OCI-LY1 (cell line): Measurements from ENCODE around the gene SYCE3.
"Not testable (repeated sequence)": the region's sequence is repeated elsewhere in the genome, so short reads cannot be mapped to it uniquely, and the experiment has no call there.

Source experiments
- H2AFZ ChIP-seq: fragments of 200-600 bp; sonication (generic), shearing (Covaris generic); 2 replicates; pipeline ENCODE4 v1.6.0; 2014; ENCODE audit warnings: antibody characterized with exemption, mild to moderate bottlenecking, low read length
- H3F3A ChIP-seq: fragments of 200-600 bp; sonication (generic), shearing (Covaris generic); 2 replicates; pipeline ENCODE4 v1.6.0; 2014; ENCODE audit warnings: mild to moderate bottlenecking, antibody characterized with exemption, low read length, moderate library complexity; ENCODE audit not compliant: insufficient read depth
- H3K27ac ChIP-seq: fragments of 200-600 bp; sonication (generic); 2 replicates; pipeline ENCODE4 v1.5.1; 2014; ENCODE audit warnings: low read length, mixed run types, mild to moderate bottlenecking, low read depth; ENCODE audit not compliant: poor library complexity, severe bottlenecking
- H3K27me3 ChIP-seq: fragments of 200-600 bp; sonication (generic); 2 replicates; pipeline ENCODE4 v1.6.0; 2014; ENCODE audit warnings: antibody characterized with exemption, mild to moderate bottlenecking, low read length, moderate library complexity; ENCODE audit not compliant: insufficient read depth
- H3K36me3 ChIP-seq: fragments of 200-600 bp; sonication (generic); 2 replicates; pipeline ENCODE4 v1.6.1; 2014; ENCODE audit warnings: mild to moderate bottlenecking, antibody characterized with exemption, low read length, moderate library complexity, mixed read lengths; ENCODE audit not compliant: insufficient read depth
- H3K4me1 ChIP-seq: fragments of 200-600 bp; sonication (generic); 2 replicates; pipeline ENCODE4 v1.5.1; 2014; ENCODE audit warnings: mild to moderate bottlenecking, low read length, moderate library complexity; ENCODE audit not compliant: insufficient read depth, severe bottlenecking
- H3K4me2 ChIP-seq: fragments of 200-600 bp; sonication (generic), shearing (Covaris generic); 2 replicates; pipeline ENCODE4 v1.6.1; 2014; ENCODE audit warnings: low read length
- H3K4me3 ChIP-seq: fragments of 200-600 bp; sonication (generic); 2 replicates; pipeline ENCODE4 v1.5.1; 2014; ENCODE audit warnings: low read length, low read depth, mild to moderate bottlenecking, mixed read lengths; ENCODE audit not compliant: poor library complexity, severe bottlenecking
- H3K79me2 ChIP-seq: fragments of 200-600 bp; shearing (Covaris generic); 2 replicates; pipeline ENCODE4 v1.6.1; 2016; ENCODE audit warnings: mixed run types, low read length, mixed read lengths; ENCODE audit not compliant: insufficient read depth
- H3K9ac ChIP-seq: fragments of 200-600 bp; sonication (generic), shearing (Covaris generic); 2 replicates; pipeline ENCODE4 v1.6.1; 2014; ENCODE audit warnings: mild to moderate bottlenecking, low read length, mixed read lengths
- H3K9me2 ChIP-seq: fragments of 200-600 bp; sonication (generic), shearing (Covaris generic); 2 replicates; pipeline ENCODE4 v1.6.1; 2014; ENCODE audit warnings: low read depth, mild to moderate bottlenecking, low read length, mixed read lengths
- H3K9me3 ChIP-seq: fragments of 200-600 bp; shearing (Covaris generic); 2 replicates; pipeline ENCODE4 v1.6.1; 2014; ENCODE audit warnings: low read length, mixed read lengths
- H4K20me1 ChIP-seq: fragments of 200-600 bp; sonication (generic), shearing (Covaris generic); 2 replicates; pipeline ENCODE4 v1.6.0; 2016; ENCODE audit warnings: mild to moderate bottlenecking, low read length; ENCODE audit not compliant: insufficient read depth
- EZH2 ChIP-seq: fragments of 200-600 bp; sonication (generic), shearing (Covaris generic); IDR thresholded peaks from 2 replicates; pipeline ENCODE4 v1.8.0; 2017; ENCODE audit warnings: borderline replicate concordance, mixed run types, mild to moderate bottlenecking, antibody characterized with exemption, low read length, moderate library complexity, mixed read lengths
- TF ChIP-seq, protein P1 (sequence below): fragments of 200-600 bp; sonication (generic), shearing (Covaris generic); IDR thresholded peaks from 2 replicates; pipeline ENCODE4 v1.5.1; 2017; ENCODE audit warnings: mild to moderate bottlenecking, antibody characterized with exemption, low read length, moderate library complexity, mixed read lengths

Gene SYCE3

GRCh38 chr22:50608996-50609395 lies 46.3 kb upstream of the SYCE3 start:
- Histone ChIP-seq H3K79me2 (no peaks in the 10 kb centered on the region), H3K4me3 (no peak overlapping the region), H3F3A (no peaks in the 10 kb centered on the region), H3K36me3 (no peaks in the 10 kb centered on the region), H4K20me1 (no peaks in the 10 kb centered on the region), H3K4me2 (no peak overlapping the region), H3K27ac (no peak overlapping the region), H3K27me3 (no peaks in the 10 kb centered on the region), H3K9me2 (no peaks in the 10 kb centered on the region), H2AFZ (no peak overlapping the region), H3K9me3 (no peaks in the 10 kb centered on the region), H3K4me1 (no peaks in the 10 kb centered on the region), H3K9ac (no peak overlapping the region)
- TF ChIP-seq, protein P1, sequence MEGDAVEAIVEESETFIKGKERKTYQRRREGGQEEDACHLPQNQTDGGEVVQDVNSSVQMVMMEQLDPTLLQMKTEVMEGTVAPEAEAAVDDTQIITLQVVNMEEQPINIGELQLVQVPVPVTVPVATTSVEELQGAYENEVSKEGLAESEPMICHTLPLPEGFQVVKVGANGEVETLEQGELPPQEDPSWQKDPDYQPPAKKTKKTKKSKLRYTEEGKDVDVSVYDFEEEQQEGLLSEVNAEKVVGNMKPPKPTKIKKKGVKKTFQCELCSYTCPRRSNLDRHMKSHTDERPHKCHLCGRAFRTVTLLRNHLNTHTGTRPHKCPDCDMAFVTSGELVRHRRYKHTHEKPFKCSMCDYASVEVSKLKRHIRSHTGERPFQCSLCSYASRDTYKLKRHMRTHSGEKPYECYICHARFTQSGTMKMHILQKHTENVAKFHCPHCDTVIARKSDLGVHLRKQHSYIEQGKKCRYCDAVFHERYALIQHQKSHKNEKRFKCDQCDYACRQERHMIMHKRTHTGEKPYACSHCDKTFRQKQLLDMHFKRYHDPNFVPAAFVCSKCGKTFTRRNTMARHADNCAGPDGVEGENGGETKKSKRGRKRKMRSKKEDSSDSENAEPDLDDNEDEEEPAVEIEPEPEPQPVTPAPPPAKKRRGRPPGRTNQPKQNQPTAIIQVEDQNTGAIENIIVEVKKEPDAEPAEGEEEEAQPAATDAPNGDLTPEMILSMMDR = no peak
- no peak for TF ChIP-seq EZH2

GRCh38 chr22:50608058-50608840 lies 45.5 kb upstream of the SYCE3 start:
- not testable (repeated sequence) for H3F3A ChIP-seq, H2AFZ ChIP-seq, H3K4me1 ChIP-seq, H3K36me3 ChIP-seq, H3K9me2 ChIP-seq, H3K79me2 ChIP-seq, H4K20me1 ChIP-seq, H3K9ac ChIP-seq, H3K27me3 ChIP-seq, H3K9me3 ChIP-seq, H3K4me3 ChIP-seq, H3K4me2 ChIP-seq, H3K27ac ChIP-seq

DNA sequence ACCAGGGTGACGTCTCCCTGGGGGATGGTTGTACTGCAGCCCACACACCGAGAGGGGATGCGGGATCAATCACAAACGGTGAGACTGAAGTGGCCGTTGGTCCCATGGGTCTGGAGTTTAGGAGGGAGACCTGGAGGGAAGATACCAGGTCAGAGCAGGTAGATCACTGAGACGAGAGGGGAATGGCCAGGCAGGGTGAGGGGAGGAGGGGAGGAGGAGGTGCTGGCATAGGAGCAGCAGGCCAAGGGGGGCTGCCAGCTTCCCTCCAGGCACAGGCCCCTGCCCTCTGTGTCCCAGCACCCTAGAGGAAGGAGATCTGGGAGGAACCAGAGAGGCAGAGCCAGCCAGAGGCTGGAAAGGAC lies 44.9 kb upstream of the SYCE3 start:
- H4K20me1 ChIP-seq = no peaks in the 10 kb centered on the region
- H3K4me1 ChIP-seq = no peaks in the 10 kb centered on the region
- H3K9ac ChIP-seq = no peak overlapping the region
- H3K9me2 ChIP-seq = no peaks in the 10 kb centered on the region
- H3K79me2 ChIP-seq = no peaks in the 10 kb centered on the region
- TF ChIP-seq EZH2 = no peak
- TF ChIP-seq, protein P1 = no peak
- no peaks in the 10 kb centered on the region for H3K36me3 ChIP-seq
- no peak overlapping the region for H3K4me2 ChIP-seq
- no peak overlapping the region for H2AFZ ChIP-seq
- no peaks in the 10 kb centered on the region for H3K27me3 ChIP-seq
- no peaks in the 10 kb centered on the region for H3K9me3 ChIP-seq
- H3K27ac ChIP-seq = no peak overlapping the region
- no peaks in the 10 kb centered on the region for H3F3A ChIP-seq
- H3K4me3 ChIP-seq = no peak overlapping the region
